GM21737 (cell line): Measurements from ENCODE around the gene CALHM2.
A peak's percentile ranks its signal among the peaks of the same experiment; 100 is the strongest.

Source experiments
- ATAC-seq: cut with Tn5 transposase; IDR thresholded peaks from one replicate; pipeline ENCODE4 v1.9.1; 2021; ENCODE audit warnings: mild to moderate bottlenecking, moderate library complexity; ENCODE audit not compliant: unreplicated experiment

The CALHM2 gene

GRCh38 chr10:103476046-103476768 lies 24.0 kb upstream of the CALHM2 start:
- ATAC-seq: no peak

GRCh38 chr10:103475437-103475836 lies 23.3 kb upstream of the CALHM2 start:
- no peak for ATAC-seq

GRCh38 chr10:103474077-103474476 lies 21.9 kb upstream of the CALHM2 start:
- no peak for ATAC-seq

GRCh38 chr10:103473261-103473671 lies 21.1 kb upstream of the CALHM2 start:
- ATAC-seq: no peak

GRCh38 chr10:103472005-103472404 lies 19.8 kb upstream of the CALHM2 start:
- no peak for ATAC-seq

- ATAC-seq: peak; percentile 64
Observed at GRCh38 chr10:103470761-103471653, 18.8 kb upstream of the CALHM2 start.

- no peak for ATAC-seq
Observed at GRCh38 chr10:103469201-103469600, 17.0 kb upstream of the CALHM2 start.

GRCh38 chr10:103467406-103467805 lies 15.2 kb upstream of the CALHM2 start:
- no peak for ATAC-seq

- no peak for ATAC-seq
Observed at GRCh38 chr10:103466734-103467133, 14.6 kb upstream of the CALHM2 start.

GRCh38 chr10:103465411-103466179 lies 13.4 kb upstream of the CALHM2 start:
- no peak for ATAC-seq

GRCh38 chr10:103463499-103463898 lies 11.3 kb upstream of the CALHM2 start:
- no peak for ATAC-seq

GRCh38 chr10:103459615-103460014 lies 7.4 kb upstream of the CALHM2 start:
- no peak for ATAC-seq

- no peak for ATAC-seq
Observed at GRCh38 chr10:103458720-103459119, 6.5 kb upstream of the CALHM2 start, which contains the start of gene CALHM1. TSS of gene CALHM1 (minus strand) at chr10:103458900. CDS start at chr10:103458751, 149 bp downstream.

GRCh38 chr10:103457896-103458583 lies 5.9 kb upstream of the CALHM2 start:
- no peak for ATAC-seq

- ATAC-seq: no peak
Observed at GRCh38 chr10:103457176-103457712, 5.1 kb upstream of the CALHM2 start.

GRCh38 chr10:103456074-103456660 lies 4.0 kb upstream of the CALHM2 start:
- ATAC-seq: no peak

- ATAC-seq: no peak
Observed at GRCh38 chr10:103455235-103455634, 3.1 kb upstream of the CALHM2 start.

GRCh38 chr10:103454026-103454425 lies 1.9 kb upstream of the CALHM2 start:
- ATAC-seq: no peak

- no peak for ATAC-seq
Observed at GRCh38 chr10:103452506-103453230, 498 bp upstream of the CALHM2 start.
